ENCODE results near the gene UBE2E2.
"Not testable (repeated sequence)": the region's sequence is repeated elsewhere in the genome, so short reads cannot be mapped to it uniquely, and the experiment has no call there.

UBE2E2 gene

DNA sequence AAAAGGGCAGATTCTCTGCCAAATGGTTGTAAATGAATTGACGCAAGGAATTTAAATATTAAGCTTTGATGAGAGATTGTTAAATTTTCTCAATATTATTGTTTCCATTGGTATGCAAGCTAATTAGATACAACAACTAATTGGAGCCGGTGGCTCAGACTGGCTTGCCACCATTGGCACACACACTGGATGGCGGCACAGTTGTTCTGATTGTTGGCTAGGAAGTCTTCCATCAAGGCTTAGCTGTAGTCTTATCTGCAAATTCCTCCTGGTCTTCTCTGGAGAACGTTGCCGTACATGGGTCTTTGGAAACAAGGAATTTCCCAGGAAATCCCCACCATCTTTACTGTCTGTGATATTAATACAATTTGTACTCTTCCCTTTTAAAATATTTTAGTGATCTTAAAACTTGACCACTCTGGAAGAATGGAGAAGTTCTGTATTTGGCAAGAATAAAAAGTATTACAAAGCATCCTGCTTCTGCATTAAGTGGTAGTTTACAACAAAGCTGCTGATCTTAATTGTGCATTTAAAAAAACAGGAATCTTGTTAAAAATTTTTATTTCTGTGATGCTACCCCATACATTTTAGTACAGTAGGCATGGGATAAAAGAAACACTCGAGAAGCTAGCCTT, 126.5 kb downstream of the UBE2E2 start:
- Histone ChIP-seq H3K9ac (ENCODE audit: low read length) (no peak overlapping the region), H3K27ac (ENCODE audit: low read depth, low read length) (no peak overlapping the region), H3K27me3 (ENCODE audit: control insufficient read depth, insufficient read depth, low read length) (no peaks in the 10 kb centered on the region), H3K36me3 (ENCODE audit: control insufficient read depth, insufficient read depth, low read length) (no peaks in the 10 kb centered on the region), H3K4me3 (ENCODE audit: low read length) (no peak overlapping the region), H3K4me1 (ENCODE audit: control insufficient read depth, insufficient read depth, low read length) (no peaks in the 10 kb centered on the region)

DNA sequence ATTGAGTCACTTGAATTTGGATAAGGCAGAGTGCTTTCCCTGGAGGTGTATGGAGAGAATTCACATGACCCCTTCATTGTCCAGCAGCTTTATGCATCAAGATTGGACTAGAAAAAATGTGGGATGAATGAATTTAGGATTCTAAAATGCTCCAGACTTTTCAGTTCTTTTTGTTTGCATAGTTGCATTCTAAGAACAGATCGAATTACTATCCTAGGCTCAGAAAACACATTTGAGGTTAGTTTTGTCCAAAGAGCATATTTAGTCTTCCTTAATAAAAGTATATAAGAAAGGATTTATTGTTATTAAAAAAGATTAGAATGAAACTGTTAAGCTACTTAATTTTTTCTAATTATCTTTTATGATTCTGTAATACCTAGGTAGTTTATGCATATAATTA, 127.4 kb downstream of the UBE2E2 start:
- Histone ChIP-seq H3K4me1 (ENCODE audit: control insufficient read depth, insufficient read depth, low read length) (no peaks in the 10 kb centered on the region), H3K36me3 (ENCODE audit: control insufficient read depth, insufficient read depth, low read length) (no peaks in the 10 kb centered on the region)

DNA sequence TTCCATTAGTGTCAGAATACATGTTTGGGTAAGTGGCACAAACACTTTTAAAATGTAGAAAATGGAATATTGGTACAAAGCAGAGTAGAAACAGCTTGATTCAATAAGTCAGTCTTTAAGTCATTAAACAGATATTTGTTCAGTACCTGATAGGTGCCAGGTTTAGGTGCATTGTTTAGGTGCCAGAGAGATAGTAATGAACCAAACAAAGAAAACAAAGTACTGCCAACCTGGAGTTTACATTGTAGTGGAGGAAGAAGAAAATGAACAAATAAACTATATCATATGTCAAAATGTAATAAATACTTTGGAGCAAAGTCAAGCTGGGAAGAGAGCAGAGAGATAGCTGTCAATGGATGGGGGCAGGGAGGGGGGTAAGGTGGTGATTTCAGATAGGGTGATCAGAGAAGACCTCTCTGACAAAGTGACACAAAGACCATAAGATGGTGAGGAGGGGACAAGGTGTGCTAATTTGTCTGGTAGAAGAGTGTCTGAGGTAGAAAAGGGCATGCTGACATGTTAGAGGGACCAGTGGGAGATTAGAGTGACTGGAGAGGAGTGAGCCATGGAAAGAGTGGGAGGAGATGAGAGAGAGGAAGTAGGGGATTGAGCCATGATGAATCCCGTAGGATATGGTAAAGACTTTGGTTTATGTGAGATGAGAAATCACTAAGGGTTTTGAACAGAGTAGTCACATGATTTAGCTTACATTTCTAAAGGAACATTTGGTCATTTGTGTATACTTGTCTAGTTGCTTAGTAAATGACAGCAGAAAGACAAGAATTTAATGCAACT, 128.2 kb downstream of the UBE2E2 start:
- Histone ChIP-seq H3K27ac (ENCODE audit: low read depth, low read length) (no peak overlapping the region), H3K27me3 (ENCODE audit: control insufficient read depth, insufficient read depth, low read length) (no peaks in the 10 kb centered on the region), H3K9ac (ENCODE audit: low read length) (no peak overlapping the region), H3K4me3 (ENCODE audit: low read length) (no peak overlapping the region), H3K4me1 (ENCODE audit: control insufficient read depth, insufficient read depth, low read length) (no peaks in the 10 kb centered on the region), H3K36me3 (ENCODE audit: control insufficient read depth, insufficient read depth, low read length) (no peaks in the 10 kb centered on the region)

More for the DNA sequence above, 127.4 kb downstream of the UBE2E2 start:
- H3K9ac ChIP-seq (ENCODE audit: low read length): no peak overlapping the region
- H3K4me3 ChIP-seq (ENCODE audit: low read length): no peak overlapping the region
- H3K27ac ChIP-seq (ENCODE audit: low read depth, low read length): no peak overlapping the region
- no peaks in the 10 kb centered on the region for H3K27me3 ChIP-seq (ENCODE audit: control insufficient read depth, insufficient read depth, low read length)

DNA sequence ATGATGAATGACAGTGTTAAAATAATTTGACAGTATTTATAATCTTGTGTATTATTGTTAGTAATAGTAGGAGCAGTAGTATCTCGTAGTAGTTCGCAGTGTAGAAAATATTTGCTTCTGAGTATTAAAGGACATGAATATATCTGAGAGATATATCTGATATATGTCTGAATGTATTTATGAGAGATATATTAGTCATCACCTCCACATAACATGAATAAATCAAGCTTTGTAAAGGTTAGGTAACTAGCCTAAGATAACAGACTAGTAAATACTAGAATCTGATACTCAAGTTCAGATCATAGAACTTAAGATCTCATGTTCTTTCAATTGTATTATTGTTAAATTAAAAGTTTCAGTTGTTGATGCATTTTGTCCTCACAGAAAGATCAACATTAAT, 130.5 kb downstream of the UBE2E2 start:
- H3K27ac ChIP-seq (ENCODE audit: low read depth, low read length): no peak overlapping the region
- H3K36me3 ChIP-seq (ENCODE audit: control insufficient read depth, insufficient read depth, low read length): no peaks in the 10 kb centered on the region
- H3K4me1 ChIP-seq (ENCODE audit: control insufficient read depth, insufficient read depth, low read length): no peaks in the 10 kb centered on the region
- no peak overlapping the region for H3K9ac ChIP-seq (ENCODE audit: low read length)
- H3K4me3 ChIP-seq (ENCODE audit: low read length): no peak overlapping the region
- H3K27me3 ChIP-seq (ENCODE audit: control insufficient read depth, insufficient read depth, low read length): no peaks in the 10 kb centered on the region

DNA sequence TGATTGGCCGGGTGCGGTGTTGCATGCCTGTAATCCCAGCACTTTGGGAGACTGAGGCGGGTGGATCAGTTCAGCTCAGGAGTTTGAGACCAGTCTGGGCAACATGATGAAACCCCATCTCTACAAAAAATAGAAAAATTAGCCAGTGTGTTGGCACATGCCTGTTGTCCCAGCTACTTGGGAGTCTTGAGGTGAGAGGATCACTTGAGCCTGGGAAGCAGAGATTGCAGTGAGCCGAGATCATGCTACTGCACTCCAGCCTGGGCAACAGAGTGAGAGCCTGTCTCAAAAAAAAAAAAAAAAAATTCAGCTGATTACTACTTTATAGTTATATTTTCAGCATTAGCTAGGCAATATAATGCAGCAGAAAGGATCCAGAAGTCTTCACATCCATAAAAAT, 133.7 kb downstream of the UBE2E2 start:
- H3K27ac ChIP-seq (ENCODE audit: low read depth, low read length); H3K27me3 ChIP-seq (ENCODE audit: control insufficient read depth, insufficient read depth, low read length); H3K36me3 ChIP-seq (ENCODE audit: control insufficient read depth, insufficient read depth, low read length); H3K9ac ChIP-seq (ENCODE audit: low read length); H3K4me3 ChIP-seq (ENCODE audit: low read length); H3K4me1 ChIP-seq (ENCODE audit: control insufficient read depth, insufficient read depth, low read length): not testable (repeated sequence)

DNA sequence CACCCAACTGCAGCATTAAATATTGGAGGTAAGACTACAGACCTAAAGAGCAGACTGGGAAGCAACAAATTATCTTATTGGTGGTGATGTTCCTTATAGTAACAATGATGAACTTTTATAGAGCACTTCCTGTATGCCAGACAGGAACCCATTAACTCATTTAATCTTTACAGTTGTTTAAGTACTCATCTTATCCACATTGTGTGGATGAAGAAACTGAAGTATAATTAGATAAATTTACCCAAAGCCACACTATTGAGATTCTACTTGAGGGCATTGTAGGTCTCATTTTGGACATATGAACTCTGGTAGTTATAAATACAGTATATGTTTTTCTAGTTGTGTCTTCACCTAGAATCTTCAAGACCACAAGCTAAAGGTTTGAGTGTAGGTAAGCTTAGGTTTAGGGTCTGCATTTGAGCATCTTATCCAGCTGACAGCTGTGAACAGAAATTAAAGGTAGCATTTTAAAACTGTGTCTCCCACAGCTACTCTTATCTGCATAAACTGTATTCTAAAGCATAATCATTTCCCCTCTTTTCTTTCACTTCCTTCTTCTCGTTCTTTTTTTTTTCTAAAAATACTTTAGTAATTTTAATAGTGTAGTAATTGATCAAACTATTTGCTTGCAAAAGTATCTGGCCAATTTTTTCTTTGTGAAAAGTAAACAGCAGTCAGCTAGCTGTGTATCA, 138.2 kb downstream of the UBE2E2 start:
- Histone ChIP-seq H3K9ac (ENCODE audit: low read length) (no peak overlapping the region), H3K27me3 (ENCODE audit: control insufficient read depth, insufficient read depth, low read length) (no peaks in the 10 kb centered on the region), H3K27ac (ENCODE audit: low read depth, low read length) (no peak overlapping the region), H3K36me3 (ENCODE audit: control insufficient read depth, insufficient read depth, low read length) (no peaks in the 10 kb centered on the region), H3K4me3 (ENCODE audit: low read length) (no peak overlapping the region), H3K4me1 (ENCODE audit: control insufficient read depth, insufficient read depth, low read length) (no peaks in the 10 kb centered on the region)

DNA sequence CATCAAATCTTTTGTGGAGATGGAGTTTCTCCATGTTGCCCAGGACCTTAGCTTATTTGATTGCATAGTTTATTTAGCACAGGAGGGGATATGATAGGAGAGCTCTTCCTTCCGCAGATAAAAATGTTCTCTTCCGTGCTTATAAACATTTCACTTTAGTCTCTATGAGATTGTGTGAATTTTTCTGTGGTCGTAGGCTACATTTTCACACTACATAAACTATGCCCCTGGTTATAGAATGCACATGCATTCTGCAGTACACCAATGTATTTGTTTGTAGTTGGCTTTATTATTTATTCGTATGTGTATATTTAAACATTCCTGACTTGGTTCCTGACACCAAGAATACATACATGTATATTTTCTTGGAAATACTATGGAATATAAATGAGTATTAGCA, 139.2 kb downstream of the UBE2E2 start:
- Histone ChIP-seq H3K9ac (ENCODE audit: low read length) (no peak overlapping the region), H3K27me3 (ENCODE audit: control insufficient read depth, insufficient read depth, low read length) (no peaks in the 10 kb centered on the region), H3K4me3 (ENCODE audit: low read length) (no peak overlapping the region), H3K4me1 (ENCODE audit: control insufficient read depth, insufficient read depth, low read length) (no peaks in the 10 kb centered on the region), H3K36me3 (ENCODE audit: control insufficient read depth, insufficient read depth, low read length) (no peaks in the 10 kb centered on the region), H3K27ac (ENCODE audit: low read depth, low read length) (no peak overlapping the region)

DNA sequence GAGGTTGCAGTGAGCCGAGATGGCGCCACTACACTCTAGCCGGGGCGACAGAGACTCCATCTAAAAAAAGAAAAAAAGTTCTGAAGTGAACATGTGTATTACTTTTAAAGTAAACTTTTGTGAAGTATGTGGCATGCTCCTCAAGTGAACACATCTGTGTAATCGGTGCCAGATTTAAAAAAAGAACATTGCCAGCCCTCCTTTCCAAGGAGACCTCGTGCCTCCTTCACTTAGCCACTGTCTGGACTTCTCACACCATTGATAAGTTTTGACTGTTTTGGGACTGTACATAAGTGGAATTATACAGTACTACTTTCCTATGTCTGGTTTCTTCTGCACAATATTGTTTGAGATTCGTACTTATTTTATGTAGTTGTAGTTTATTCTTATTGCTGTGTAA, 140.4 kb downstream of the UBE2E2 start:
- Histone ChIP-seq H3K4me1 (ENCODE audit: control insufficient read depth, insufficient read depth, low read length) (no peaks in the 10 kb centered on the region), H3K9ac (ENCODE audit: low read length) (no peak overlapping the region), H3K27ac (ENCODE audit: low read depth, low read length) (no peak overlapping the region), H3K27me3 (ENCODE audit: control insufficient read depth, insufficient read depth, low read length) (no peaks in the 10 kb centered on the region), H3K36me3 (ENCODE audit: control insufficient read depth, insufficient read depth, low read length) (no peaks in the 10 kb centered on the region), H3K4me3 (ENCODE audit: low read length) (no peak overlapping the region)

DNA sequence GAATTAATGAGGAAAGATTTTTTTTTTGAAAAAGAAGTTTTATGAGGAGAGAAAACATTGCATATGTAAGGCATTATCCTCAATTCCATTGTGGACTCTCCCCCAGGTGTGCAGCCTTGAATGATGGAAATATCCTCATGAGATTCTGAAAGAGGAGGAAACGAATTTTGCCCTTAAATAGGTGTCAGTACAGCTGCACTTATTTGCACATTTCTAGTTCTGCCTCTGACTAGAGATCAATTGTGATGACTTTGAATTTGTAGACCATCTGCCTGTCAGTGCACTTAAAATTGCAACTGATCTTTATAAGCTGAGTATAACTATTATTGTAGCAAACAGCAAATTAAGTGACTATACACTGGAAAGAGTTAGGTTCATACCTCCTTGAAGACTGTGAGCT, 141.8 kb downstream of the UBE2E2 start:
- H3K9ac ChIP-seq (ENCODE audit: low read length): no peak overlapping the region
- H3K36me3 ChIP-seq (ENCODE audit: control insufficient read depth, insufficient read depth, low read length): no peaks in the 10 kb centered on the region
- no peak overlapping the region for H3K27ac ChIP-seq (ENCODE audit: low read depth, low read length)
- no peak overlapping the region for H3K4me3 ChIP-seq (ENCODE audit: low read length)
- H3K27me3 ChIP-seq (ENCODE audit: control insufficient read depth, insufficient read depth, low read length): no peaks in the 10 kb centered on the region
- H3K4me1 ChIP-seq (ENCODE audit: control insufficient read depth, insufficient read depth, low read length): no peaks in the 10 kb centered on the region

DNA sequence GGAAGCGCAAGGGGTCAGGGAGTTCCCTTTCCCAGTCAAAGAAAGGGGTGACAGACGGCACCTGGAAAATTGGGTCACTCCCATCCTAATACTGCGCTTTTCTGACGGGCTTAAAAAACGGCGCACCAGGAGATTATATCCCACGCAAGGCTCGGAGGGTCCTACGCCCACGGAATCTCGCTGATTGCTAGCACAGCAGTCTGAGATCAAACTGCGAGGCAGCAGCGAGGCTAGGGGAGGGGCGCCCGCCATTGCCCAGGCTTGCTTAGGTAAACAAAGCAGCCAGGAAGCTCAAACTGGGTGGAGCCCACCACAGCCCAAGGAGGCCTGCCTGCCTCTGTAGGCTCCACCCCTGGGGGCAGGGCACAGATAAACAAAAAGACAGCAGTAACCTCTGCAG, 146.3 kb downstream of the UBE2E2 start:
- not testable (repeated sequence) for H3K4me1 ChIP-seq (ENCODE audit: control insufficient read depth, insufficient read depth, low read length); H3K27ac ChIP-seq (ENCODE audit: low read depth, low read length); H3K36me3 ChIP-seq (ENCODE audit: control insufficient read depth, insufficient read depth, low read length); H3K9ac ChIP-seq (ENCODE audit: low read length); H3K4me3 ChIP-seq (ENCODE audit: low read length); H3K27me3 ChIP-seq (ENCODE audit: control insufficient read depth, insufficient read depth, low read length)

DNA sequence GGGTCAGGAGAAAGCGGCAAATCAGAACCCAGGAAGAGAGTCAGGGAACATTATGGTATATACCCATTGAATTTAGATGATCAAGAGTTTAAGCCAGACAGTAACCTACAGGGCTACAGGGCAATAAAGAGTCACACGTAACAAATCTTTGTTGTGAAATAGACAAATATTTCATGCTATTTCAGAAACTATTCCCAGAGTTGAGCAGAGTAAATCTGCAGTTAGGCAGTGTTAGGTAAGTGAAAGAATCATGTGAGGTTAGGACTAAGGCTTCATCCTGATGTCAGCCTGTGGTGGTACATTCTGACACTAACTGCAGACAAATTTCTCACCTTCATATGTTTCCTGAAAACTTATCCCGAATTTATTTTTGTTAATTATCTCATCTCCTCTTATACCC, 153.0 kb downstream of the UBE2E2 start:
- no peak overlapping the region for H3K4me3 ChIP-seq (ENCODE audit: low read length)
- H3K27me3 ChIP-seq (ENCODE audit: control insufficient read depth, insufficient read depth, low read length): no peaks in the 10 kb centered on the region
- H3K9ac ChIP-seq (ENCODE audit: low read length): no peak overlapping the region
- H3K4me1 ChIP-seq (ENCODE audit: control insufficient read depth, insufficient read depth, low read length): no peaks in the 10 kb centered on the region
- H3K36me3 ChIP-seq (ENCODE audit: control insufficient read depth, insufficient read depth, low read length): no peaks in the 10 kb centered on the region
- no peak overlapping the region for H3K27ac ChIP-seq (ENCODE audit: low read depth, low read length)

DNA sequence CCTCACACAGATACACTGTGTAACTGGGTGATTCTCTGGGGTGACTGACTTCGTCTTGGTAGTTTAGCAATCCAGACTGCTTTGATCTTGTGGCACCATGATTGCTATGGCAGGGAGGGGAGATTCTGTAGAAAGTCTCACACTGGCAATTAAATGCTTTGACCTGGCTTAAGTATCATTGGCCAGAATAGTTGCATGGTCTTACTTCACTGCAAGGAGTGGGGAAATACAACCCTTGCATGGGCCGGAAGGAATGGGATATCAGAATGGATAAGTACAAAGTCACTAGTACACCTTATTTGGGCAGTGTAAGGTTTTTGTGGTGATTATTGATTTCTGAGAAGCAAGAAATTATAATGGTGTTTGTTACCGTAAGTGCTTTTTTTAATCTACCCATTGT, 153.8 kb downstream of the UBE2E2 start:
- Histone ChIP-seq H3K27ac (ENCODE audit: low read depth, low read length) (no peak overlapping the region), H3K27me3 (ENCODE audit: control insufficient read depth, insufficient read depth, low read length) (no peaks in the 10 kb centered on the region)

More for the DNA sequence above, 153.8 kb downstream of the UBE2E2 start:
- no peak overlapping the region for H3K4me3 ChIP-seq (ENCODE audit: low read length)
- no peak overlapping the region for H3K9ac ChIP-seq (ENCODE audit: low read length)
- no peaks in the 10 kb centered on the region for H3K36me3 ChIP-seq (ENCODE audit: control insufficient read depth, insufficient read depth, low read length)
- no peaks in the 10 kb centered on the region for H3K4me1 ChIP-seq (ENCODE audit: control insufficient read depth, insufficient read depth, low read length)

All from rectal smooth muscle tissue (tissue), 1 donor.